ENCODE results near the gene OR51A2. TPM values are rescaled to one million over a fixed set of nuclear protein-coding genes. Genes with fewer than 3 reads are reported as not detected.

The OR51A2 gene
- total RNA-seq (2022; extraction: Qiagen RNA extraction) = not detected in 5 replicates

GRCh38 chr11:4955613-4956012 lies at the start of gene OR51A2:
Gene OR51A2, minus strand, starts transcription at chr11:4955713. Its CDS starts 0 bp downstream, at chr11:4955713.

GRCh38 chr11:4994551-4994950 lies 39.0 kb upstream of the OR51A2 start, which contains the start of gene OR51L1:
Gene OR51L1, plus strand, starts transcription at chr11:4994851. Its CDS starts 4,132 bp downstream, at chr11:4998983.

GRCh38 chr11:4947505-4947904 lies 8.0 kb downstream of the OR51A2 start, which contains the start of gene OR51A4:
Gene OR51A4, minus strand, starts transcription at chr11:4947605. Its CDS starts 505 bp downstream, at chr11:4947100.

GRCh38 chr11:4924239-4924638 lies 31.3 kb downstream of the OR51A2 start, which contains the start of gene OR51G1:
Gene OR51G1, minus strand, starts transcription at chr11:4924339. Its CDS starts 0 bp downstream, at chr11:4924339.

GRCh38 chr11:4919250-4919649 lies 36.3 kb downstream of the OR51A2 start, which contains the start of gene OR51G2:
Gene OR51G2, minus strand, starts transcription at chr11:4919350. Its CDS starts 3,687 bp downstream, at chr11:4915663.

Other genes with a start within 250 kb of the OR51A2 start
- not detected in 5 replicates for gene OR51F1, start 185.8 kb downstream of the OR51A2 start, total RNA-seq (2022; extraction: Qiagen RNA extraction)
- not detected in 5 replicates for gene OR52R1, start 151.3 kb downstream of the OR51A2 start, total RNA-seq (2022; extraction: Qiagen RNA extraction)
- gene OR51F2, start 134.4 kb downstream of the OR51A2 start, total RNA-seq (2022; extraction: Qiagen RNA extraction) = not detected in 5 replicates
- not detected in 5 replicates for gene OR51S1, start 106.5 kb downstream of the OR51A2 start, total RNA-seq (2022; extraction: Qiagen RNA extraction)
- gene OR51T1, start 73.8 kb downstream of the OR51A2 start, total RNA-seq (2022; extraction: Qiagen RNA extraction) = not detected in 5 replicates
- gene OR51A7, start 51.9 kb downstream of the OR51A2 start, total RNA-seq (2022; extraction: Qiagen RNA extraction) = not detected in 5 replicates
- gene OR51G2, start 36.4 kb downstream of the OR51A2 start, total RNA-seq (2022; extraction: Qiagen RNA extraction) = not detected in 5 replicates
- gene OR51G1, start 31.4 kb downstream of the OR51A2 start, total RNA-seq (2022; extraction: Qiagen RNA extraction) = not detected in 5 replicates
- not detected in 5 replicates for gene OR51A4, start 8.1 kb downstream of the OR51A2 start, total RNA-seq (2022; extraction: Qiagen RNA extraction)
- gene OR51L1, start 39.1 kb upstream of the OR51A2 start, total RNA-seq (2022; extraction: Qiagen RNA extraction) = not detected in 5 replicates
- not detected in 5 replicates for gene OR52J3, start 90.8 kb upstream of the OR51A2 start, total RNA-seq (2022; extraction: Qiagen RNA extraction)
- not detected in 5 replicates for gene OR52E2, start 103.9 kb upstream of the OR51A2 start, total RNA-seq (2022; extraction: Qiagen RNA extraction)
- gene OR52E1, start 113.9 kb upstream of the OR51A2 start, total RNA-seq (2022; extraction: Qiagen RNA extraction) = not detected in 5 replicates
- not detected in 5 replicates for gene OR52A5, start 182.6 kb upstream of the OR51A2 start, total RNA-seq (2022; extraction: Qiagen RNA extraction)
- not detected in 5 replicates for gene OR52A1, start 199.0 kb upstream of the OR51A2 start, total RNA-seq (2022; extraction: Qiagen RNA extraction)
- not detected in 5 replicates for gene OR51V1, start 245.0 kb upstream of the OR51A2 start, total RNA-seq (2022; extraction: Qiagen RNA extraction)

All from A549 treated with dexamethasone at 1 μM for 4 hours (cell line).